ENCODE results near the gene FBXL7. TPM values are rescaled to one million over a fixed set of nuclear protein-coding genes. Genes with fewer than 3 reads are reported as not detected.

The FBXL7 gene
- total and polyA plus RNA-seq, 2 of the 8 experiments (the other 6 are each of a cell fraction or from before 2014, with no cell fraction given), result 17.7 to 17.8 TPM

DNA sequence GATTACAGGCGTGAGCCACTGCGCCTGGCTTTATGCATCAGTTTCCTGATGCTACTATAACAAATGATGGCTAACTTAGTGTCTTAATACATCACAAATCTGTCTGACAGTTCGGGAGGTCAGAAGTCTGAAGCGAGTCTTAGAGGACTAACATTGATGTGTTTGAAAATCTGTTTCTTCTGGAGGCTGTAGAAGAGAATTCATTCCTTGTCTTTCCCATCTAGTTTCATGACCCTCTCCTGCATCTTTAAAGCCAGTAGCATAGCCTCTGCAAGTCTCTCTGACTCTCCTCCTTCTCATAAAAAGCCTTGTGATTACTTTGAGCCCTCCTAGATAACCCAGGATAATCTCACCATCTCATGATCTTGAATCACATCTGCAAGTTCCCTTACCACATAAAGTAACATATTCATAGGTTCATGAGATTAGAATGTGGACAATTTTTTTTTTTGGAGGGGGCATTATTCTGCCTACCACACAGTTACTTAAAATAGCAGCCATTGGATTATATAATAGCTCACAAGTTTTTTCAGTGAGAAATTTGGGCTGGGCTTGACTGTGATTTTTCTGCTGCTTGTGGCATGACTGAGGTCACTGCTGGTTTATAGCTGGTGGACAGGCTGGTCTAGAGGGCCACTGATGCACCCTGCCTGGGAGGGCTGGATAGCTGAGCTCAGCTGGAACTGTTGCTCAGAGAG is 134.8 kb downstream of the FBXL7 start:
- CTCF ChIA-PET (ENCODE audit: partially characterized antibody), result interaction anchor here (0.8 to 1.2 kb wide), 3 partner anchors 13 to 40 kb away, joined by 3 to 5 read pairs (median 3); no protein-coding TSS in a partner anchor
- POLR2A ChIA-PET (ENCODE audit: partially characterized antibody), result no interaction called here
- no peaks in the 10 kb centered on the region for H3K27me3 ChIP-seq (replicated peaks in 1 of 4; ENCODE audit: control insufficient read depth in 3 of 4, extremely low read depth in 1 of 4, insufficient read depth in 3 of 4, low read length in 3 of 4)

More for the DNA sequence above, 134.8 kb downstream of the FBXL7 start:
- H3K27ac ChIP-seq (ENCODE audit: low read depth, low read length), result no peak overlapping the region
- no peak overlapping the region for H3K9ac ChIP-seq (replicated peaks in 1 of 4; ENCODE audit: extremely low read depth in 1 of 4, low read depth in 3 of 4, low read length in 3 of 4)
- H3K79me1 ChIP-seq (ENCODE audit: low read depth, low read length), result no peaks in the 10 kb centered on the region
- no peak overlapping the region for H2BK12ac ChIP-seq (ENCODE audit: low read depth, low read length)
- FAIRE-seq (no peak), DNase-seq (ENCODE audit: low read depth in 1 of 2, low spot score in 2 of 2) (no peak)
- no peak overlapping the region for H2BK20ac ChIP-seq (ENCODE audit: low read length)
- no peaks in the 10 kb centered on the region for H3K9me3 ChIP-seq (ENCODE audit: insufficient read depth in 2 of 2, low read depth in 1 of 2, low read length in 1 of 2)
- H4K5ac ChIP-seq (ENCODE audit: insufficient read length, low read depth, low read length), result no peak overlapping the region
- H3K36me3 ChIP-seq (ENCODE audit: control insufficient read depth in 2 of 4, insufficient read depth in 4 of 4, low read length in 3 of 4), result no peaks in the 10 kb centered on the region
- no peak overlapping the region for H3K4me3 ChIP-seq (ENCODE audit: extremely low read depth in 1 of 4, insufficient read depth in 2 of 4, low read depth in 3 of 4, low read length in 4 of 4)
- H3K4me2 ChIP-seq (ENCODE audit: insufficient read depth in 1 of 2, low read depth in 2 of 2, low read length in 2 of 2), result no peak overlapping the region
- 92% methylated on average over 4 of the region's 4 CpGs; no CpG with 5 or more reads in 1 of the 2 experiments for WGBS, 2 experiments (ENCODE audit: extremely low coverage in 1 of 2, insufficient coverage in 1 of 2, insufficient read length in 1 of 2, insufficient replicate concordance in 2 of 2, low coverage in 1 of 2, low lambda C conversion rate in 2 of 2, missing lambda C conversion rate in 1 of 2)
- no peak overlapping the region for H2BK120ac ChIP-seq (replicated peaks; ENCODE audit: low read depth, low read length)
- H3K18ac ChIP-seq (ENCODE audit: extremely low read depth, low read length), result no peak overlapping the region
- H2BK15ac ChIP-seq (ENCODE audit: low read length), result no peak overlapping the region
- H4K91ac ChIP-seq (replicated peaks; ENCODE audit: insufficient read length, low read length), result no peak overlapping the region
- TF ChIP-seq, protein P1, sequence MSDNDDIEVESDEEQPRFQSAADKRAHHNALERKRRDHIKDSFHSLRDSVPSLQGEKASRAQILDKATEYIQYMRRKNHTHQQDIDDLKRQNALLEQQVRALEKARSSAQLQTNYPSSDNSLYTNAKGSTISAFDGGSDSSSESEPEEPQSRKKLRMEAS (IDR thresholded peaks at IDR 0.05), result no peak
- TF ChIP-seq RAD21 (IDR thresholded peaks at IDR 0.05 in 1 of 2, conservative IDR thresholded peaks at IDR 0.05 in 1 of 2; ENCODE audit: low read depth in 2 of 2, low read length in 2 of 2) (no peak), KDM1A (IDR thresholded peaks at IDR 0.05; ENCODE audit: borderline replicate concordance, low read length) (no peak)
- no peak overlapping the region for H3K23ac ChIP-seq (ENCODE audit: insufficient read length)
- no peak overlapping the region for H3K14ac ChIP-seq (ENCODE audit: insufficient read length)
- no peak overlapping the region for H2BK5ac ChIP-seq (ENCODE audit: low read depth, low read length)
- no peaks in the 10 kb centered on the region; a peak in 1 of 4 replicates for H3K79me2 ChIP-seq (ENCODE audit: control insufficient read depth in 1 of 2, insufficient read depth in 2 of 2, low read length in 2 of 2)
- H4K20me1 ChIP-seq (replicated peaks in 1 of 2; ENCODE audit: control insufficient read depth in 1 of 2, insufficient read depth in 2 of 2, low read length in 2 of 2), result no peaks in the 10 kb centered on the region
- no peak overlapping the region for H2AK5ac ChIP-seq (ENCODE audit: low read depth, low read length)
- no peak overlapping the region for H3K4ac ChIP-seq (replicated peaks; ENCODE audit: insufficient read length, low read depth, low read length)
- H3K56ac ChIP-seq (replicated peaks; ENCODE audit: insufficient read length, low read depth, low read length), result no peak overlapping the region
- no peaks in the 10 kb centered on the region for H3K4me1 ChIP-seq (replicated peaks in 1 of 4; ENCODE audit: control insufficient read depth in 3 of 4, insufficient read depth in 4 of 4, low read length in 3 of 4)
- H4K8ac ChIP-seq (ENCODE audit: extremely low read depth, insufficient read depth, low read length), result peak overlapping the region; percentile 53; the same call in 1 of the 2 replicates
- no peak overlapping the region for H2AFZ ChIP-seq (ENCODE audit: low read length)
- no peaks in the 10 kb centered on the region for H3K23me2 ChIP-seq (ENCODE audit: low read depth, low read length)

All from H1 (cell line).